GM21381 (cell line): Measurements from ENCODE around the gene SUMF1.
"Not testable (repeated sequence)": the region's sequence is repeated elsewhere in the genome, so short reads cannot be mapped to it uniquely, and the experiment has no call there.

ENCODE experiments used
- ATAC-seq: cut with Tn5 transposase; IDR thresholded peaks from one replicate; pipeline ENCODE4 v1.9.1; 2021; ENCODE audit warnings: mild to moderate bottlenecking, moderate library complexity; ENCODE audit not compliant: unreplicated experiment

Gene SUMF1

DNA sequence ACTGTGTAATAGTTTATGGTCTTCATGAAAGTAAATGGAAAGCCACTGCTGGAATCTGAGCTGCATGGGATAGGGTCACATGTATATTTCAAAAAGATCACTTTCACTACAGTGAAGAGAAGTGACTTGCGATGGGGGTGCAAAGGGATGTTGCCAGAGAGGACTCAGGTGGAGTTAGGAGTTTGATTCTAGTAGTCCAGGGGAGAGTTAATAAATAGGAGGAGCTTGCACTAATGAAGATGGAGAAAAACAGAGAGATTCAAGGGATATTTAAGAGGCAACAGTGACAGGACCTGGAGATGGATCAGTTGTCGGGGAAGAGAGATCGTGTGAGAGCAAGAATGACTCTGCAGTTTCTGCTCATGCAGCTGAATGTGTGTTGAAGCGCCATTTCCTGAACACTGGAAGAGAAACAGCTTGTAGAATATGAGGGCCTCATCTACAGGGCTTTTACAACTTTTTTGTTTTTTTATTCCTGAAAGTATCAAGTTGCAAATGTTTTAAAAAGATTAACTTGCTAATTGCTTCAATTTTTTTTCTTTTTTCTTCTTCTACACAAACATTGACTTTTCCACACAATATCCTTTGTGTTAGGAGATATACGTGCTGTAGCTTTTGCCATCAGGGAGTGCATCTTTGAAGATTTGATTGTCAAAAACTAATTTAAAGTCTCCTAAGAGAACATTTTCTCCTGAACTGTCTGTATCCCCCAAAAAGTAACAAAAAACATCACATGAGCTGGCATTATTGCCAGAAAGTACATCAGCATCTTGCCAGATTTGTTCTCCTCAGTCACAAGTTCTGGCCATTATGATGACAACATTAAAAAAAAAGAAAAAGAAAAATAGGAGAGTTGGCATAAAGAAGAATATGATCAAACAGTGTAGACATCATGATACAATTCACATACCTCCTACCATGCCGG is 126.4 kb downstream of the SUMF1 start:
- no peak for ATAC-seq

DNA sequence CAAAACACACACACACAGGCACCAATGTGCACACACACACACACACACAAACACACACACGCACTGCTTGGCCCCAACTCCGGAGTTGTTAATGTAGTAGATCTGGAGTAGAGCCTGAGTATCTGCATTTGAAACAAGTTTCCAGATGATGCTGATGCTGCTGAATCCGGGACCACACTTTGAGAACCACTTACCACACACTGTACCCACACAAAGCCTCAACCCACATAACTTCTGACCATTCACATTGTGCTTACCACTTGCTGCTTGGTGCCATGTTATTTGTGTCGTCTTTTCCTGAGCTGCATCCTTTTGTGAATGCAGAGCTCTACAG is 127.0 kb downstream of the SUMF1 start:
- no peak for ATAC-seq

DNA sequence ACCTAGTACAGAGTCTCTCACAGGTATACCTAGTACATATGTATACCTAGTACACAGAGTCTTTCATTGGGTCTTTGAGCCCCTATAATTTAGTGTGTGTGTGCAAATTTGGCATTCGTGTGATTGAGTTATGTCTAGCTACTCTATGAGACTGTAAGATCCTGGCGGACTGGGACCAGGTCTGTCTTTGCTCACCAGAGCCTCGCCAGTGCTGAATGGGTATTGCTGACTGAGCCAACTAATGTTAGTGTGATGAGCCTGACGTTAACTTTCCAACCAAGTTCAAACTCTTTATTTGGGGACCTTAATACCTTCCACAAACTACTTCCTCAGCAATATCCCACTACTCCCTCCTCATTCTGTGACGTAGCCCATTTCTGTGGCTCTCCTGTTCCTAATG is 128.3 kb downstream of the SUMF1 start:
- no peak for ATAC-seq

DNA sequence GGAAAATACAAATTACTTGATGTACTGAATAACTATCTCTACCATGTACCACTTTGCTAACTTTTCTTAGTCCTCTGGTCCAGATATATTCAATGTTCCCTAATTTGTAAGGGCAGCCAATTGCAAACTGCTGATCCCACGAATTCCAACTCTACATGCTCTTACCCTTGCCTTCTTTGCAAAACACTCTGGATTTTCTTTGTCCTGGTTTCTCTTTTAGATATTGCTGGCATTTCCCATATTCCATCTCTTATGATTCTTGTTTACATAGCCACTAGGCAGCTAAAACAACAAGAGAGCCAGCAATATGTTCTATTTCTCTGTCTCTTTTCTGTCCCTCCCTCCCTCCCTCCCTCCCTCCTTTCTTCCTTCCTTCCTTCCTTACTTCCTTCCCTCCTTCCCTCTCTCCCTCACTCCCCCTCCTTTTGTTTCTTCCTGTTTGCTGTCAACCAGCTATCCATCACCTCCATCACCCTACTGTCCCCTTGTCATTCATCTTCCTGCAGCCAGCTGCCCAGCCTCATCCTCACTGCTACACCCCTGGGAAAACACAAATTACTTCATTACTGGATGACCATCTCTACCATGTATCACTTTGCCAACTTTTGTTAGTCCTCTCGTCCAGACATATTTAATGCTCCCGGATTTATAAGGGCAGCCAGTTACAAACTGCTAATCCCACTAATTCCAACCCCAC is 130.1 kb downstream of the SUMF1 start:
- ATAC-seq = no peak

DNA sequence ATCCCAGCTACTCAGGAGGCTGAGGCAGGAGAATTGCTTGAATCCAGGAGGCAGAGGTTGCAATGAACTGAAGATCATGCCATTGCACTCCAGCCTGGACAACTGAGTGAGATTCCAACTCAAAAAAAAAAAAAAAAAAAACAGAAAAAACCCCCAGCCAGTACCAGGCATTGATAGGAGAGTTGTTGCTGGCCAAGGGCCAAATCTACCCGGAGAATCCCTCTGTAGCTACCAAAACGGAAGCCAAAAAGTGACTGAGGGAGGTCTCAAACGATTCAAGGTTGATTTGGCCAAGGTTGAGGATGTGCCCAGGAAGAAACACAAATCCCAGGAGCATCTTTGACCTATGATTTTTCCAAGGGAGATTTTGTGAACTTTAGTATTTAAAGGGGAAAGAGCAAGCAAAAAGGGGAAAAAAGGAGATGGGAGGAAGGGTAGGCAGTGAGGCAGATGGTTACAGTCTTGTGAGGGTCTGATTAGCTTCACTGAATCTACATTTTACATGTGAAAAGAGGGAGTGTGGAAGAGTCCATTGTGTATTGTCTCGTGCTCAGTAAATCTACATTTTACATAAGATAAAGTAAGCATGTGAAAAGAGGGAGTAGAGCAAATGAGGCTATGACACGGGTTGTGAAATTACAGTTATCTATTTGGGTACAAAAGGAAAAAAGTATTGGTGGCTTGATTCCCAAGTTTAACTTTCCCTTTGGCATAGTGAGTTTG is 131.1 kb downstream of the SUMF1 start:
- ATAC-seq = no peak

DNA sequence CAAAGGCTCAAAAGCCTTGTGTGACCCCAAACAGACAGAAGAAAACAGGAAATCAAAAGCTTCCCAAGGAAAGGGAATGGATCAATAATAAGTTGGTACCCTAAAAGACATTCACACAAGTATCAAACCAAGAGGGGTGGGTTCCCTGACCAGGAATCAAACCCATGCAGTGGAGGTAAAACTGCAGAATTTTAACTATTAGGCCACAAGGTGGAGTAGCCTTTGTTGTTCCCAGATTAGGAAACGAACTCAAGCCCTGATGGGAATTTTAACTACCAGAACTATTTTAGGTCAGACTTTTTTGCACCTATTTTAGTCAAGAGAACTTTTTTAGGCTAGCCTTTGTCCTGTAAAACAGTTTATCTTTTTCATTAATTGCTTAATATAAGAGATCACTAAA is 132.5 kb downstream of the SUMF1 start:
- ATAC-seq = no peak

DNA sequence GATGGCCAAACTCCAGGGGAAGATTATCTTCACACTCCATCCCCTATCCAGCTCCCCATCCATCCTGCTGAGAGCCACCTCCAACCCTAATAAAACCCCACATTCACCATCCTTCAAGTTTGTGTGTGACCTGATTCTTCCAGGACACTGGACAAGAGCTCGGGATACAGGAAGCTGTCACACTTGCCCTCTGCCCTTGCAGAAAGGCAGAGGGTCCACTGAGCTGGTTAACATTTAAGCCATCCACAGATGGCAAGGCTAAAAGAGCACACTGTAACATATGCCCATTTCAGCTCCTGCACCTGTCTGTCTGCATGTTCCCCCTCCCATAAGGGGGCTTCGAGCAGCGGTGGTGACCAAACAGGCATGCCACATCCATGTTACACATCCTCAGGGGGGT is 134.1 kb downstream of the SUMF1 start:
- ATAC-seq = no peak

DNA sequence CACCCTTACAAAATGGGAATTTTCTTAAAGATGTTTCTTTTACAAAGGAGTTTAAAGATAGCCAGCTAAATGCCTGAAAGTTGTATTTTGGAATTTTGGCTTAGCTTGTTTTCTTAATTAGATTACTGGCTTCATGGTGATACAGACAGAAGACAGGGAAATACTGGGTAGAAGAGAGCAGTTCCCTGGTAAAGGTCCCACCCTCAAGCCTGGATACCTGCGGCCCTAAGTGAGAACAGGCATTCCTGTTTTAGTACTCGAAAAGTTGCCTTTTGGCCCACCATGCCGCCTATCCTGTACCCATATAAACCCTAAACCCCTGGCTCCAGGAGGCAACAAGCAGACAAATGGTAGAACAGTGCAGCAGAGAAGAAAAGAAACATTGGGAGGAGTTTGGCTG is 134.5 kb downstream of the SUMF1 start:
- ATAC-seq = no peak

DNA sequence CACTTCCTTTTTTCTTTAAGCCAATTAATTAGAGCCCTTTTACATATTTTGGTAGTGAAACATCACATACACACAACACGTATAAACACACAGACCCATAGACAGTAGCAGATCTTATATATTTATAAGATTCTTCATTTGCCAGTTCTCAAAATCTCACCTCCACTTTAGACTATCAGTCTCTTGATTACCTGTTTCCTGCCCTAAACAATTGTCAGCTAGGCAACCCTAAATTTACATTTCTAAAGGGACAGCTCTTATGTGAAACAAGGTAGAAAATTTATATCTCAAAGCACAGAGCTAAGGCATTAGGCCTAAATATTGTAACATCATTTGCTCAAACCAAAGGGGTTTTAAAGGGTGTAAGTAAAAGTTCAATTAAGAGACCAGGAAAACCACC is 135.0 kb downstream of the SUMF1 start:
- no peak for ATAC-seq

DNA sequence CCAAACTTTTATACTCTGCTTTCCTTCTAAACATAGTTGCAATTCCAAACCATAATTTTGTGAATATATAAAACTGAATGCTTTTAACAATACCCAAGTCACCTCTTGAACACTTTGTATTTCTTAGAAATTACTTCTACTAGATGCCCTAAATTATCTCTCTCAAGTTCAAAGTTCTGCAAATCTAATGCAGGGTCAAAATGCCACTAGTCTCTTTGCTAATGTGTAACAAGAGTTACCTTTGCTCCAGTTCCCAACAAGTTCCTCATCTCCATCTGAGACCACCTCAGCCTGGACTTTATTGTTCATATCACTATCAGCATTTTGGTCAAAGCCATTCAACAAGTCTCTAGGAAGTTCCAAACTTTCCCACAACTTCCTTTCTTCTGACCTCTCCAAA is 137.3 kb downstream of the SUMF1 start:
- ATAC-seq = not testable (repeated sequence)

DNA sequence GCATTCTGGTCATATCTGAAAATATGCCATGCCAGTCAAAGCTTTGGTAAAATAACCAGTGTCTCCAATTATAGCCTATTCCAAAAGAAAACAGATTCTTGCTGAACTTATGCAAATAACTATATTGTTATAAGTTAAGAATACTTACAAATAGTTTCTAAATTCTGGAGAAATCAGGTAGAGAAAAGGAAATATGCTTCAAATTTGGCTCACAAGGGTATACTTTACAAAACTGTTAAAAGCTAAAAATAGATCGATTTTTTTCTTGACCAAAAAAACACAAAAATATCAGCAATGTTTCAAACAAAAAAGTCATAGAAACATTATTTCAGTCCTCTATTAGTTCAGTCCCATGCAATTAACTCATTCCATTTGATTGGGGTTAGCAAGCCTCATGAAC is 140.2 kb downstream of the SUMF1 start:
- ATAC-seq = no peak

DNA sequence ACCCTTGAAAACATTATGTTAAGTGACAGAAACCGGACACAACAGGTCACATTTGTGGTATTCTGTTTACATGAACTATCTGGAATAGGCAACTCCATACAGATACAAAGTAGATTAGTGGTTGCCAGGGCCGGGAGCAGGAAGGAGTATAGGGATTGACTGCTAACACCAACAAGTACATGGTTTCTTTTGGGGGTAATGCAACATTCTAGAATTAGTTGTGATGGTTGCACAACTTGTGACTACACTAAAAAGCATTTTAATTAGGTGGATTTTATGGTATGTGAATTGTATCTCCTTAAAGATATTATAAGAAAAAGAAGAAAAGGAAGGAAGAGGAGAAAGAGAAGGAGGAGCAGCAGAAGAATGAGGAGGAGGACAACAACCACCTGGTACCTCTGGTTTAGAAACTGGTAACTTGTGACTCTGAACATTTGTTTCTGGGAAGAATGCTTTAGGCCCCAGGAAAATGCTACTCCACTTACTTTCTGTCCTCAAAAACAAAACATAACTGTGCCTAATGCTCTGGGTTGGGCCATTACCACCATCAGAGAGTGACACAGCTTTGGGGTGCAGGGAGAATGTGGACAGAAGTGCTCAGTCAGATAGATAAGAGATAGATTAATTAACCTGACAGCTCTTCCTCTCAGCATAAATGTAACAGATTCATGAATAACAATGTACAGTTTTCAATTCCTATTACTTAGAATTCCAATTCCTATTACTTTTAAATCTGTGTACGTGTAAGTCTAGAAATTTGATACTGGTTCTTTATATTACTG is 143.6 kb downstream of the SUMF1 start:
- ATAC-seq = no peak

DNA sequence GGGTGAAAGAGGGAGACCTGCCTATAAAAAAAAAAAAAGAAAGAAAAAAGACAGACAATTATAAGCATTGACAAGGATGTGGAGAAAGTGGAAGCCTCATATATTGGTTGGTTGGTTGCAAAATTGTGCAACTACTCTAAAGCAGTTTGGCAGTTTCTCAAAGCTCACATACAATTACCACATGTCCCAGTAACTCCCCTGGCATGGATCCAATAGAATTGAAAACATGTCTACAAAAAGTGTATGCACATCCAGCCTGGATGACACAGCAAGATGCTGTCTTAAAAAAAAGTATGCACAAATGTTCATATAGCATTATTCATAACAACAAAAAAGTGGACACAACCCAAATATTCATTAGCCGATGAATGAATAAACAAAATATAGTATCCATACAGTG is 144.4 kb downstream of the SUMF1 start:
- ATAC-seq = no peak

DNA sequence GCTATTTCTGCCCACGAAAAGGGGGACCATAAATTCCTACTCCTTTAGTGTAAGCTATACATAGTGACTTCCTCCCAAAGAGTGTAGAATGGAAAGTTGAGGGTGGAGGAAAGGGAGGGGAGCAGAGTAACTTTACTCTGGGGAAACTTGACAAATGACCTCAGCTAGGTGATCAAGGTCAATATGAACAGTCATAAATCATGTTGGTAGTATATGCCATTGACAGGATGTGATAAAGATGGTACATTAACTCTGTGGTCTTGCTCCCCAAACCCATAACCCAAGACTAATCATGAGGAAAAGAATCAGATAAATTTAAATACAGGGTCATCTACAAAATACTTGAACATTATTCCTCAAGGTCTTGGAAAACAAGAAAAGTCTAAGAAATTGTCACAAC is 145.3 kb downstream of the SUMF1 start:
- ATAC-seq = no peak

DNA sequence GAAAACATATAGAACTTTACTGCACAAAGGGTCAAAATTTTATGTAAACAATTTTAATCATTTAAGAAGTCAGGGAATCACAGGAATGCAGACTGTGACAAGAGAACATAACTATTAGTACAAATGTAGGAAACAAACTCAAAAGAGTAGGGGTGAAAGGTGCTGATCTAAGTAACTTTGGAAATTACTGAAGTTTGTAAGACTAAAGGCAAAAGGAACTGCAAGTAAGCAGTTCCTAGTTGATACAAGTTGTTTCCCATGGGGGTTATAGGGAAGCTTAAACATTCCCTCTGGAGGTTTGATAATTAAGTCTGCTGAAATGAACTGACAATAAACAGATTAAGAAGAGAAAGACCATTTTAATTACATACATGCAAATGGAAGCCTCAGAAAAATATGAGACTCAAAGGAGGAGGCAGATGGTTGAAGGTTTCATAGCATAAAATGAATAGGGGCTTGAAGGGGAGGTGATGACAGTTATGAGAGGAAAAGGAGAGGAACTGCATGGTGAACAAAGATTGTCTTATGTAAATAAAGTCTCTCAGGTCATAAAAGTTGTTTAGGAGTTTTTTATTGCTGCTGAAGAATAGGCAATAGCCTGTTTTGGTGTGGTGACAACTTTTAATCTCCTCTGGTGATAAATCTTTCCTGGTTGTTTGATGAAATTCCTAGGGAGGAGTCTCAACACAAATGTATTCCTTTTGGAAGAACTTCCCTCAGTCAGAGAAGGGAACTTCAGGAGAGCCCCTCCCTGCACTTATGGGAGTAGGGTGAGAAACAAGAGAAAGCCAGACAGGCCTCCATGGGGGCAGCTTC is 146.8 kb downstream of the SUMF1 start:
- ATAC-seq = no peak

DNA sequence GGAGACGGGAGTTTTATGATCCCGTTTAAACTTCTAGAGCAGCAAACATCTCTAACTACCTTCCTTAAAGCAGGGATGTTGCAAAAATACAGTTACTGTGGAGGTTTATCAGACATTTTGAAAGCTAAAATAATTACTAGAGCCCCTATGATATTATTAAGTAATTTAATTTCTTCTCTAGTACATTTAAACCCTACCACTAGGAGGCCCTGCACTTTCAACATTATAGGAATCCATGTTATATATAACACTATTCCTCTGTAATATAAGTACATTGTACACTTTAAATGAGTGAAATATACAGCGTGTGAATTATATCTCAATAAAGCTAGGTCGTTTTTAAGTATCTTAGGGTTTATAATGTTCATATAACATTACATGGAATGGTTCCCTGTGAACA is 152.4 kb downstream of the SUMF1 start:
- ATAC-seq = no peak

DNA sequence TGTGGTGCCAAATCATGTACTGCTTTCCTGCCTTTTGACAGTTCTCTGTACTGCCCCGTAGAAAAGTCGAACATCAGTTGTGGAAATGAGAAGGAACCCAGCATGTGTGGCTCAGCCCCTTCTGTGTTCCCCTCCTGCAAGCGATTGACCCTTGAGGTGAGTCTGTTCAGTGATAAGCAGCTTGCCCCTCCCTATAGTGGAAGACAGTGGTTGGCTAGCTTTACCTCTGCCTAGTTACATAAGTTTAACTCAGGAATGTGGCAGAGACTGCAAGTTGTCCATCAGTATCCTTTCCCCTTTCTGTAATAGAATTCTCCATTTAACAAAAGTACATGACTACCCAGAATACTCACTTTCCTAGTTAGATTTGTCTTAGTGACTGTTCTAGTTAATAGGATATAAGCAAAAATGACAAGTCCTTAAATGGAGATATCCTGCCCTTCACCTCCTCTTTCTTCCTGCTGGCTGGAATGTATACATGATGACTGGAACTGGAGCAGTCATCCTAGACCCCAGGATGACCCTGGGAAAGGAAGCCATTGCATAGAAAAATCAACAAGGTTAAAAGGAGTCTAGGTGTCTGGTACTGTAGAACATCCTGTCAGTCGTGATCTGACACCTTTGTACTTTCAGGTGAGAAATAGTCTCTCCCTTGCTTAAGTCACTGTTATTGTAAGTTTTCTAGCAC is 153.3 kb downstream of the SUMF1 start:
- ATAC-seq = no peak

DNA sequence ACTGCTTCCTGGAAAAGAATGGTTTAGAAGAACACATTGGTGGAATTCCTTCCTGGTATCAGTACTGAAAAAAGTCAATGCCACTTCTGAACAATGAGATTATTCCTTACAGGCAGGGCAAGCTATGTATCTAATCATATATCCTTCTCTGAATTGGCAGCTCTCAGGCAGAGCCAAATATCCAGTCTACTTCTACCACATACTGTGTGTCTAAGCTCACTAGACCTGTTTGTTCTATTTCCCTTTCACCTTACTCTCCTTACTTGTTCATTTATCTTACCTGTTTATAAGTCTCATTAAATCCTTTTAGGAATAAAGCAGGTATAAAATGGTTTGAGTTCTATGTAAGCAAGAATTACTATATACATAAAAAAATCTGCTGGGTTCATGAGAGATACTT is 155.6 kb downstream of the SUMF1 start:
- ATAC-seq = no peak
